ENCODE results near the gene OR8A1. TPM values are rescaled to one million over a fixed set of nuclear protein-coding genes. Genes with fewer than 3 reads are reported as not detected.

Gene OR8A1
- total and polyA plus RNA-seq, 2 donors from 2014 or later, result not detected

DNA sequence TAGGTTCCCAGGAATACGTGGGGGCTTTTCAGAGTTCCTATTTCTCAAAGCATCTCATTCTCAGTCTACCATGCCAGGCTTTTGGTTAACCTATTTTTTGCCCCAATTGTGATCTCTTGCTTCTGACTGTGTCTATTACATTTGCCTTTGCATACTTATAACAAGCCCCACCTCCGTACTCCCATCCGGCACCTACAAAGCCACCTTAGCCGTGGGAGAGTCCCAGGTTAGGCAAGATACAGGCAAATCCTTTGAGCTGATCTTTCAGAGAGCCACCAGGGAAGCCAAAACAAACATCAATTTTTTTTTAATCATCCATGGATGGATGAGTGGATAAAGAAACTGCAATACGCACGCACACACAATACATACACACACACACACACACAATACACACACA is 22.8 kb downstream of the OR8A1 start:
- FAIRE-seq, result no peak

GRCh38 chr11:124595302-124595701 is 25.5 kb downstream of the OR8A1 start:
- no peak for DNase-seq
- FAIRE-seq, result no peak
- H3K27me3 ChIP-seq (ENCODE audit: control insufficient read depth, insufficient read depth, low read length), result no peaks in the 10 kb centered on the region
- no peak overlapping the region for H3K4me3 ChIP-seq (ENCODE audit: low read length in 3 of 3)
- intact Hi-C loops (cut with DNase I), result no loop called here
- TF ChIP-seq, protein P1, sequence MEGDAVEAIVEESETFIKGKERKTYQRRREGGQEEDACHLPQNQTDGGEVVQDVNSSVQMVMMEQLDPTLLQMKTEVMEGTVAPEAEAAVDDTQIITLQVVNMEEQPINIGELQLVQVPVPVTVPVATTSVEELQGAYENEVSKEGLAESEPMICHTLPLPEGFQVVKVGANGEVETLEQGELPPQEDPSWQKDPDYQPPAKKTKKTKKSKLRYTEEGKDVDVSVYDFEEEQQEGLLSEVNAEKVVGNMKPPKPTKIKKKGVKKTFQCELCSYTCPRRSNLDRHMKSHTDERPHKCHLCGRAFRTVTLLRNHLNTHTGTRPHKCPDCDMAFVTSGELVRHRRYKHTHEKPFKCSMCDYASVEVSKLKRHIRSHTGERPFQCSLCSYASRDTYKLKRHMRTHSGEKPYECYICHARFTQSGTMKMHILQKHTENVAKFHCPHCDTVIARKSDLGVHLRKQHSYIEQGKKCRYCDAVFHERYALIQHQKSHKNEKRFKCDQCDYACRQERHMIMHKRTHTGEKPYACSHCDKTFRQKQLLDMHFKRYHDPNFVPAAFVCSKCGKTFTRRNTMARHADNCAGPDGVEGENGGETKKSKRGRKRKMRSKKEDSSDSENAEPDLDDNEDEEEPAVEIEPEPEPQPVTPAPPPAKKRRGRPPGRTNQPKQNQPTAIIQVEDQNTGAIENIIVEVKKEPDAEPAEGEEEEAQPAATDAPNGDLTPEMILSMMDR (IDR thresholded peaks at IDR 0.05; ENCODE audit: borderline replicate concordance, extremely low read depth, insufficient read depth), result no peak
- no peaks in the 10 kb centered on the region for H3K4me1 ChIP-seq (ENCODE audit: control insufficient read depth in 2 of 3, insufficient read depth in 2 of 3, low read depth in 1 of 3, low read length in 3 of 3)
- H3K9me3 ChIP-seq (ENCODE audit: control insufficient read depth in 2 of 3, insufficient read depth in 1 of 3, low read length in 3 of 3), result no peaks in the 10 kb centered on the region
- no peaks in the 10 kb centered on the region for H3K36me3 ChIP-seq (ENCODE audit: control insufficient read depth in 2 of 3, insufficient read depth in 3 of 3, low read length in 3 of 3)
- no peak overlapping the region for H3K27ac ChIP-seq (ENCODE audit: low read depth in 2 of 2, low read length in 2 of 2)
- no peak overlapping the region for H3K9ac ChIP-seq (ENCODE audit: low read length in 3 of 3)

More for the DNA sequence above, 22.8 kb downstream of the OR8A1 start:
- H3K36me3 ChIP-seq (ENCODE audit: control insufficient read depth in 2 of 3, insufficient read depth in 3 of 3, low read length in 3 of 3), result no peaks in the 10 kb centered on the region
- no peak overlapping the region for H3K27ac ChIP-seq (ENCODE audit: low read depth in 2 of 2, low read length in 2 of 2)
- no peaks in the 10 kb centered on the region for H3K9me3 ChIP-seq (ENCODE audit: control insufficient read depth in 2 of 3, insufficient read depth in 1 of 3, low read length in 3 of 3)
- no peaks in the 10 kb centered on the region for H3K4me1 ChIP-seq (ENCODE audit: control insufficient read depth in 2 of 3, insufficient read depth in 2 of 3, low read depth in 1 of 3, low read length in 3 of 3)
- no peak overlapping the region for H3K9ac ChIP-seq (ENCODE audit: low read length in 3 of 3)
- no peaks in the 10 kb centered on the region for H3K27me3 ChIP-seq (ENCODE audit: control insufficient read depth, insufficient read depth, low read length)
- no peak overlapping the region for H3K4me3 ChIP-seq (ENCODE audit: low read length in 3 of 3)
- no peak for DNase-seq
- TF ChIP-seq, protein P1 (IDR thresholded peaks at IDR 0.05; ENCODE audit: borderline replicate concordance, extremely low read depth, insufficient read depth), result no peak
- intact Hi-C loops (cut with DNase I), result no loop called here

DNA sequence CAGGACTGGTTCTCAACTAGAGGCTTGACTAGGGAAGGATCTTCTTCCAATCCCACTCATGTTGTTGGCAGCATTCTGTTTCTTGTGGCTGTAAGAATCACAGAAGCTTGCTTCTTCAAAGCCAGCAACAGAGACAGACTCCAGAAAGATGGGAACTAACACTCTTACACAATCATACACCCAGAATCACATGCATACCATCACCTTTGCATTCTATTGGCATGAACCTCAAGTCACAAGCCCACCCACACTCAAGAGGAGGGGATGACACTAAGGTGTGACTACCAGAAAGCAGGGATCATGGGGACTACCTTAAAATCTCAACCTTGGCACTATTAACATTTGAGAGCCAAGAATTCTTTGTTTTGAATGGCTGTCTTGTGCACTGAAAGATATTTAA is 27.8 kb downstream of the OR8A1 start:
- TF ChIP-seq, protein P1 (IDR thresholded peaks at IDR 0.05; ENCODE audit: borderline replicate concordance, extremely low read depth, insufficient read depth), result no peak
- no peaks in the 10 kb centered on the region for H3K4me1 ChIP-seq (ENCODE audit: control insufficient read depth in 2 of 3, insufficient read depth in 2 of 3, low read depth in 1 of 3, low read length in 3 of 3)
- DNase-seq (no peak), FAIRE-seq (no peak)
- H3K9me3 ChIP-seq (ENCODE audit: control insufficient read depth in 2 of 3, insufficient read depth in 1 of 3, low read length in 3 of 3), result no peaks in the 10 kb centered on the region
- H3K27ac ChIP-seq (ENCODE audit: low read depth in 2 of 2, low read length in 2 of 2), result no peak overlapping the region
- intact Hi-C loops (cut with DNase I), result no loop called here
- no peaks in the 10 kb centered on the region for H3K27me3 ChIP-seq (ENCODE audit: control insufficient read depth, insufficient read depth, low read length)
- no peaks in the 10 kb centered on the region for H3K36me3 ChIP-seq (ENCODE audit: control insufficient read depth in 2 of 3, insufficient read depth in 3 of 3, low read length in 3 of 3)
- H3K9ac ChIP-seq (ENCODE audit: low read length in 3 of 3), result no peak overlapping the region
- H3K4me3 ChIP-seq (ENCODE audit: low read length in 3 of 3), result no peak overlapping the region
